Choroid plexus epithelial cell (primary cell): ENCODE data around the gene SCUBE3.

ENCODE experiments used
- DNase-seq: peaks from one replicate; pipeline ENCODE4 v3.0.0-alpha.2; 2010; ENCODE audit warnings: low read depth
- H3K4me3 ChIP-seq: 2 replicates; pipeline ENCODE4 v1.5.1; 2011; ENCODE audit warnings: low read depth, mild to moderate bottlenecking, control low read depth, low read length, moderate library complexity
- TF ChIP-seq, protein P1 (sequence below): conservative IDR thresholded peaks from 2 replicates; pipeline ENCODE4 v1.5.1; 2011; ENCODE audit warnings: low read depth, mild to moderate bottlenecking, control low read depth, inconsistent platforms, low read length, moderate library complexity

Gene SCUBE3

DNA sequence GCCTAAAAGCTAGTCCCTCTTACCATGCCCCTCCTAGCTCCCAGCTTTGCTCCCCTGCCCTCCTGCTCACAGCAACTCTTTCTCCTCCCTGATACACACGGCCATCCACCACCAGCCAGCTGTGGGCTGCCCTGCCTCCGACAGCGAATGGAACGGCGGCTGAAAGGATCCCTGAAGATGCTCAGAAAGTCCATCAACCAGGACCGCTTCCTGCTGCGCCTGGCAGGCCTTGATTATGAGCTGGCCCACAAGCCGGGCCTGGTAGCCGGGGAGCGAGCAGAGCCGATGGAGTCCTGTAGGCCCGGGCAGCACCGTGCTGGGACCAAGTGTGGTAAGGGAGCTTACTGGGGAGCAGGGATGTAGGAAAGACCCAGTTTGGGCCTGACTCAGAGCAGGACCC lies 29.1 kb downstream of the SCUBE3 start:
- DNase-seq: no peak
- H3K4me3 ChIP-seq: no peak overlapping the region
- TF ChIP-seq, protein P1, sequence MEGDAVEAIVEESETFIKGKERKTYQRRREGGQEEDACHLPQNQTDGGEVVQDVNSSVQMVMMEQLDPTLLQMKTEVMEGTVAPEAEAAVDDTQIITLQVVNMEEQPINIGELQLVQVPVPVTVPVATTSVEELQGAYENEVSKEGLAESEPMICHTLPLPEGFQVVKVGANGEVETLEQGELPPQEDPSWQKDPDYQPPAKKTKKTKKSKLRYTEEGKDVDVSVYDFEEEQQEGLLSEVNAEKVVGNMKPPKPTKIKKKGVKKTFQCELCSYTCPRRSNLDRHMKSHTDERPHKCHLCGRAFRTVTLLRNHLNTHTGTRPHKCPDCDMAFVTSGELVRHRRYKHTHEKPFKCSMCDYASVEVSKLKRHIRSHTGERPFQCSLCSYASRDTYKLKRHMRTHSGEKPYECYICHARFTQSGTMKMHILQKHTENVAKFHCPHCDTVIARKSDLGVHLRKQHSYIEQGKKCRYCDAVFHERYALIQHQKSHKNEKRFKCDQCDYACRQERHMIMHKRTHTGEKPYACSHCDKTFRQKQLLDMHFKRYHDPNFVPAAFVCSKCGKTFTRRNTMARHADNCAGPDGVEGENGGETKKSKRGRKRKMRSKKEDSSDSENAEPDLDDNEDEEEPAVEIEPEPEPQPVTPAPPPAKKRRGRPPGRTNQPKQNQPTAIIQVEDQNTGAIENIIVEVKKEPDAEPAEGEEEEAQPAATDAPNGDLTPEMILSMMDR: no peak

DNA sequence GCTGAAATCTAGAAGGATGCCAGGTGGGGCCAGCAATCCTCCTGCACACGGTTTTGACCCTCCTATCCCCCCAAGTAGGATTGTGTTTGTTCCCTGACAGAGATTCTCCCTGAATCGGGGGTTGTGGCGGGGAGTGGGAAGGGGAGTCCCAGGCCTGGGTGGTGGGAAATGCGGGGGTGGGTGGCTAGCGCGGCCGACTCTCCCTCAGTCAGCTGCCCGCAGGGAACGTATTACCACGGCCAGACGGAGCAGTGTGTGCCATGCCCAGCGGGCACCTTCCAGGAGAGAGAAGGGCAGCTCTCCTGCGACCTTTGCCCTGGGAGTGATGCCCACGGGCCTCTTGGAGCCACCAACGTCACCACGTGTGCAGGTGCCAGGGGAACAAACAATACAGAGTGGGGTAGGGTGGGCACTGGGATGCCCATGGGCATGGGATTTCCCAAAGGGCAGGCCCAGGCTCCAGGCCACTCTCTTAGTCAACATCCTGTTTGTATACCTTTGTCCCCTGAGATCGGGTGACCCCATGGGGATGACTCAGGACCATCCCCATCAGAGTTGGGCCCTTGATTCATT lies 29.7 kb downstream of the SCUBE3 start:
- TF ChIP-seq, protein P1: no peak
- no peak overlapping the region for H3K4me3 ChIP-seq
- DNase-seq: no peak

DNA sequence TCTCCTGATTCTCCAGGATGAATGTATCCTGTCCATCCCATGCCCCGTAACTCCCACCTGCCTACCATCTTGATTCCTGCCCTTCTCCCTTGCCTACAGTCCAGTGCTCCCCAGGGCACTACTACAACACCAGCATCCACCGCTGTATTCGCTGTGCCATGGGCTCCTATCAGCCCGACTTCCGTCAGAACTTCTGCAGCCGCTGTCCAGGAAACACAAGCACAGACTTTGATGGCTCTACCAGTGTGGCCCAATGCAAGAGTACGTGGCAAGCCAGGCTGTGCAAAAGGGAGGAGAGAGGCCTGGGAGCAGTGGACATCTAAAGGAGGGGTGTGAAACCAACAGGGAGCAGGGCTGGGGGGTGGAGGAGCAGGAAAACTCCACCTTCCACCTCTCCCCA lies 30.8 kb downstream of the SCUBE3 start:
- TF ChIP-seq, protein P1: no peak
- no peak for DNase-seq
- no peak overlapping the region for H3K4me3 ChIP-seq

DNA sequence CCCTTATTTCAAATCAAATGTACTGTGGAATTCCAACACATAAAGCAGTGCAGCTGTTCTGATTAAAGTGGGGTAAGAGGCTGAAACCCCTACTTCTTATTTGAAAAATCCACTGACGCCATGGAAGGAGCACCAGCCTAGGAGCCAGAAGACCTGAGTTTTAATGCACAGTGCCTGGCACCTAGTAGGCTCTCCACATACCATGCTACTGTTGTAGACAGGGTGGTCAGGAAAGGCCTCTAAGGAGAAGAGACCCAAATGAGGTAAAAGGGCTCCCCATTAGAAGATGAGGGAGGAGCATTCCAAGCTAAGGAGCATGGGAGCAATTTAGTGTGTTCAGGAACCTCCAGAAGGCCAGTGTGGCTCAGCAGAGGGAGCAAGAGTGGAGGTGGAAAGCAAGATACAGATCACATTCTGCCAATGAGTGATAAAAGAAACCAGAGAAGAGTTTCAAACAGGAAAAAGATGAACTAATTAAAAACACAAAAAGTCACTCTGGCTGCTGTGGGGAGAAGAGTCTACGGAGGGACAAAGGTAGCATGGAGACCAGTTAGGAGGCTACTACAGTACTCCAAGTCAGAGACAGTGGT lies 34.0 kb downstream of the SCUBE3 start:
- DNase-seq: no peak
- TF ChIP-seq, protein P1: no peak
- H3K4me3 ChIP-seq: no peak overlapping the region

DNA sequence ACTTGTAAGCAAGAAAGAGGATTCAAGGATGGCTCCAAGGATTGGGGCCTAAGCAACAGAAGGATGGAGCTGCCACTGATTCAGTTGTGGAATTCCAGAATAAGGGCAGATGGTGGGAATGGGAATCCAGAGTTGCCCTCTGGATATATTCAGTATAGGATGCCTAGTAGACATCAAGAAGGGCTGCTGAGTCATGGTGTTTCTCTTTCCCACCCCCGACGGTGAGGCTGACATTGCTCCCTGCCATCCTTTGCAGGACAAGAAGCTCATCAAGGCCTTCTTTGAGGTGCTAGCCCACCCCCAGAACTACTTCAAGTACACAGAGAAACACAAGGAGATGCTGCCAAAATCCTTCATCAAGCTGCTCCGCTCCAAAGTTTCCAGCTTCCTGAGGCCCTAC lies 34.5 kb downstream of the SCUBE3 start:
- no peak for DNase-seq
- TF ChIP-seq, protein P1: no peak
- no peak overlapping the region for H3K4me3 ChIP-seq

DNA sequence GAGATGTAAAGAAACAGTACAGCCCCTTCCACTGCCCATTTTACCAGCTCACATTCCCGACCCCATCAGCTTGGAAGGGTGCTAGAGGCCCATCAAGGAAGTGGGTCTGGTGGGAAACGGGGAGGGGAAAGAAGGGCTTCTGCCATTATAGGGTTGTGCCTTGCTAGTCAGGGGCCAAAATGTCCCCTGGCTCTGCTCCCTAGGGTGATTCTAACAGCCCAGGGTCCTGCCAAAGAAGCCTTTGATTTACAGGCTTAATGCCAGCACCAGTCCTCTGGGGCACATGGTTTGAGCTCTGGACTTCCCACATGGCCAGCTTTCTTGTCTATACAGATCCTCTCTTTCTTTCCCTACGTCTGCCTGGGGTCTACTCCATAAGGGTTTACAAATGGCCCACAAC lies 35.2 kb downstream of the SCUBE3 start:
- TF ChIP-seq, protein P1: no peak
- no peak for DNase-seq
- H3K4me3 ChIP-seq: no peak overlapping the region

DNA sequence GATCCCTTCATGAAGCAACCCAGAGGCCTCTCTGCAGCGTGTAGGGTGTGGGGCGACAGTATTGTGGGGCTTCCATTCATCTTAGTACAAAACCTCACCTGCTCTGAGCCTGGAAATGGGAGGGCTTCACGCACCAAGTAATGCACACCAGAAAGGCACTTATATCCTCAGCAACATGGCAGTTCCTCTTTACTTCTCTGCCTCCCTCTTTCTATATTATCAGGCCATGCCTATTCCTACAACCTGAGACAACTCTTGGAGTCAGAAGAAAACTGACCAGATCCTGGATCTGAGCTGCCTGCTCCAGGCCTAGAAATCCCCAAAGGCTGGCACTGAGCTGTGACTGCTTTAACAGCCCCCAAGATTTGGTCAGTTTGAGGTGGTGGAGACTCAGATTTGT lies 38.2 kb downstream of the SCUBE3 start:
- TF ChIP-seq, protein P1: no peak
- DNase-seq: no peak

More for the DNA sequence above, 38.2 kb downstream of the SCUBE3 start:
- no peak overlapping the region for H3K4me3 ChIP-seq
